ENCODE measurements around the gene ALDH3B2.
"Not testable (repeated sequence)": the region's sequence is repeated elsewhere in the genome, so short reads cannot be mapped to it uniquely, and the experiment has no call there.

The ALDH3B2 gene

DNA sequence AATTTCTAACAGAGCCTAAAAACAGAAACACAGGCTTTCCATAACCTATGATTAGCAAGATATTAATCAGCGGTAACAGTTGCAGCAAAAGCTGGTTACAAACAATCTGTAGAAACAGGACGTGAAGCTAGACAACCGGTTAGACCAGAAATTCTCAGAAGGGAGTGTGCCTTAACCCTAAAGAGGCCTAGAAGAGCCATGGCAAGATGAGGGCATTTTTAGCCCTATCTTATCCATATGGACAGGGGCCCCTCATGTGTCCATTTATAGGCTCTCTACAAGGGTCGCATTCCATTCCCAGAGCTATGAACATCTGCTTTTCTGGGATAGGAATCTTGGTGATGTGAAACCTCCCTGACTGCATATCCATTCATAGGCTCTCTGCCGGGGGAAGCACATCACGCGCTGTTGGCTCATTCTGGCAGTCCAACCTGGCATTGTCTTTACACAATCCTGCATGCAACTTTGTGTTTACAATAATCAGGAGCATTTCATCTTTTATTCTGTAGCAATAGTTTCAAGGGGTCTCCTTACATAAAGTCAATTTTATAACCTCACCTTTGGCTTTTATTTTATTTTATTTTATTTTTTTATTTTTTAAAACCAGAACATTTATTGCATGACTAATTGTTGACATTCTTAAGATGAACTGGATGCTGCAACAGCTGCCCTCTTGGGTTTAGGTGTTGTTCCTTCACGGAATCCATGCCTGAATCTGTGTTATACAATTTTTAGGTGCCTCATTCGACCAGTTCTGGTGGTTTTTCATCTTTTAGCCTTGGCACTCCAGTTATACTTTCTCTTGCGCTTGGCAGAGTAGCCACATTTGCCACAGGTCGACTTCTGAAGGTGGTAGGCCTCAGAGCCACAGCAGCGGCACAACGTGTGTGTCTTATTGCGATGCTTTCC lies 8.0 kb upstream of the ALDH3B2 start:
- not testable (repeated sequence) for DNase-seq

DNA sequence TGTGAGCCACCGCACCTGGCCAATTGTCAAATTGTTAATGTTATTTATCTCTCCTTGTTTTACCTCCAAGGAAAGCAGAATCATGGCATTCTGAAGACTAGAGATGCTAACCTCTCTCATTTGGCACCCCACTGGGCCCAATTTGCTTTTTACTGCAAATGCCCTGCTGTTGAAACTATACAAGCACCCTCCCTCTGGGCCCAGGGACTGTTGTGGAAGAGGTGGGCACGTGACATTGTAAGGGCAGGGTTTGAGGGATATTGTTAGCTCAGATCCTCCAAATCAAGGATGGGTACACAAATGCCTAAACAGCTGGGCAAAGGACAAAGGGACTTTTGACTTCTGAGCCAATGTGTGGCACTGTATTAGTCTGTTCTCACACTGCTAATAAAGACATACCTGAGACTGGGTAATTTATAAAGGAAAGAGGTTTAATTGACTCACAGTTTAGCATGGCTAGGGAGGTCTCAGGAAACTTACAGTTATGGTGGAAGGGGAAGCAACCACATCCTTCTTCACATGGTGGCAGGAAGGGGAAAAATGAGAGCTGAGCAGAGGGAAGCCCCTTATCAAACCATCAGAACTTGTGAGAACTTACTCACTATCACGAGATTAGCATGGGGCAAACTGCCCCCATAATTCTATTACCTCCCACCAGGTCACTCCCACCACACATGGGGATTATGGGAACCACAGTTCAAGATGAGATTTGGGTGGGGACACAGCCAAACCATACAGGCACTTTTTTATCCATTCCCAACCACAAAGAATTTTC lies 6.5 kb upstream of the ALDH3B2 start:
- no peak for DNase-seq

DNA sequence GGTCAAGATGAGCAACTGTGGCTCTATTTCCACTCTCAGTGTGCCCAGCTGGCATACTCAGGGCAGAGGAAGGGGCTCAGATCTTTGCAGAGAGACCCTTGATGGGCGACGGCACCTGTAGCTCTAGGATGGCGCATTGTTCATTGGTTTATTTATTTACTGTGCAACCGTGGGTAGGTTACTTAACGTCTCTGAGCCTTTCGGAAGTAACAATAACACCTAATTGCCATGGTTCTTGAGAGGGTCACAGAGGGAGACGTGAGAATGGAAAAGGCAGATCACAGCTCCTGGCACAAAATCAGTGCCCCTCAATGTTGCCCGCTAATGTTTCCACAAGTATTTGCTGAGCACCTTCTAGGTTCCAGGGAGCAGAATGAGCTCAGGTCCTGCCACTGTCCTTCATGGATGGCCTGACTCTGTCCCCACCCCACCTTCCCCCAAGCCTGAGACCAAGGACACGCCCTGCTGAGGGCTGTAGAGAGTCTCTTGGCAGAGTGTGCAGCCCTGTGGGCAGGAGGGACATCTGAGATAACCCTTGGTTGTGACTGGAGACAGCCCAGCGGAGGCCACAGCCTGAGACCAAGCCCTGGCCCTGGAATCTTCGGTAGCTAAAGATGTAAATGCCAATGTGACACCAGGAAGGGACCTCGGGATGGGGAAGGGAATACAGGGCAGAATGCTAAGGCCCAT lies 780 bp upstream of the ALDH3B2 start:
- DNase-seq: no peak

DNA sequence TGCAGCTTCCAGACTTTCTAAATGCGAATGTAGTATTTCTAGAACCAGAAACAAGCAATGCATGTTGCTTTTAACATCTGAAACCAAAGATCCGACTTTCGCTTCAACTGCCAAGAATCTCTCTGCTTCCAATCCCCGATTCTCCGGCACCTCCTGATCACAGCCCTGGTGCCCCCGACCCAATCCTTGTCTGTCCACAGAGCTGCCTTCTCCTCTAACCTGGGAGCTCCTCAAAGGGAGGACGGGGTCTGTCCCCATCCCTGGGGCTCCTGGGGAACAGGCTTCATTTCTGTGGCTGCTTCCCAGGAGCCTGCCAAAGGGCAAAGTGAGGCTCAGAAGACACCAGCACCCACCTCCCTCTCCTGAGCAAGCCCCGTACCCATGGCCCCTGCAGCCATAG lies 521 bp downstream of the ALDH3B2 start:
- DNase-seq: no peak

DNA sequence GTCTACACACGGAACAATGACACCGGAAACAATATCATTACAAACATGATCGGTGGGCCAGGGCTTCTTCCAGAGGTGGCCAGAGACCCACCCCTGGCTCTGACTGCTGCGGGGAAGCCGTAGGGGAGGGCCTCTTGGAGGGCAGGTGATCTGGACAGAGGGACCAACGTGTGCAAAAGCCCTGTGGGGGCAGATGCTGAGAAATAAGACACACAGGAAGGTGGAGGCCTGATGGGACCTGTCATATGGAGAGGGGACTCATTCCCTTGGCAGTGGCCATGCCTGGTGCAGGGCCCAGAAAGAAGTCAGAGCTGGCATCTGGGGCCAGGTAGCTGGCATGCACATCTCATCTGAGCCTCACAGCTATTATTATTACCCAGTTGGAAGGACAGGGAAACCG lies 1.1 kb downstream of the ALDH3B2 start:
- no peak for DNase-seq

DNA sequence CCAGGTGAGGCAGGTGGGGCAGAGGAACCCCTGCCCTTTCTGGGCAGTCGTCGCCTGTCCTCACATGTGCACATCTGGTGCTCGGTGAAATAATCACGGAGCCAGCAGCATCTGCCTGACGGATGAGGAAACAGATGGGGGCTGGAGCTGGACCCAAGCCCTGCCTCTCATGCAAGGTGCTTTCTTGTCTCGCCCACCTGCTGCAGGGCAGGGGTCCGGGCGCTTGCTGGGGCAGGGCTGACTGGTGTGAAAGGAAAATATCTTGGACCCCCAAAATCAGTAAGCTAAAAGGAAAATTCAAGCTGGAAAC lies 3.3 kb downstream of the ALDH3B2 start:
- no peak for DNase-seq

DNA sequence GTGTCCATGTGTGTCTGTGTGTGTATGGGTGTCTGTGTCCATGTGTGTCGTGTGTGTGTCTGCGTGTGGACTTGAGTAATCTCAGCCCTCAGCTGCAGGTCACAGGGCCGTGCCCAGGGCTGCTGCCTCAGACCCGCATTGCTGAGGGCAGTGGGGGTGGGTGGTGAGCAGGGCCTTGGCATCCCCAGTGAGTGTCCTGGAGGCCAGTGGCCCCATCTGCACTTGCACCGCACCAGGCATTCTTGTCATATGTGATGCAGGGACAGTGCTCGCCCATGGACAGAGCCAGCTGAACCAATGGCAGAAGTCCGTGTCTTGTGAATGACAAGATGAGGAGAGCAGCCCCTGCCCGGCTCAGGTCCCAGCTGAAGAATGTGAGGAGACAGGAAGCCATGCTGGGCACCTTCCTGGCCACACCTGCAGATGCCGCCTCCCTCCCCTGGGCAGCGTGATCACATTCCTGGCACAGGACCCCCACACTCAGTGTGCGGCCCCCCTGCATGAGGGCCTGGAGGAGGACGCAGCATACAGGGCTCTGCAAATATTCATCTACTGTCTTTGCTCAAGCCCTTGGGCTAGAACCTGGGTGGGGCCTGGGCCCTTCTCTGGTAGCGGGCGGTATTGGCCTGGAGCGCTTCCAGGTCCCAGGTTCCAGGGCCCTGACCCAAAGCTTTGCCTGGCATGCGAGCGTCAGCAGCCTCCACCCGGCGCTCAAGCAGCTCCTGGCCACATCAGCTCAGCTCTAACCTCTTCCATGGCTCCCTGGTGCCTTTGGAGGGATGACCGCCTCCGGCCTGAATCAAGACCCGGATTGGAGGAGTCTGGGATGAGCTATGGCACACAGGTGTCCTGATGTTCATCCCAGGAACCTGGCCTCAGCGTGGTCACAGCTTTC lies 3.9 kb downstream of the ALDH3B2 start:
- DNase-seq: no peak

DNA sequence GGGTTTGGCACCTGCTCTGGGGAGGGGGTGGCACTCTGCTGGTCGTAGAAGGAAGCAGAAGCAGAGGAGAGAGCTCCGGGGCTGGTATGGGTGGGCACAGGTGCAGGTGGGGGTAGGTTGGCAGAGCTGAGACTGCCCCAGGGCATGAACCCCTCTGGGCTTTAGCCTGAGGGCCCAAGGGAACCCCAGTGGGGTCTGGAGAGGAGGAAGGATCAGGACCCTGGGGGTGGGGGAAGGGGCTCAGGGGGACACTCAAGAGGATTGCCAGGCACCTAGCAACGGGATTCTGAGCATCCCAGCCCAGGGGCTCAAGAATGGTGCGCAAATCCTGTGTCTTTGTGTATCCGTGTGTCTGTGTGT lies 6.3 kb downstream of the ALDH3B2 start:
- no peak for DNase-seq

DNA sequence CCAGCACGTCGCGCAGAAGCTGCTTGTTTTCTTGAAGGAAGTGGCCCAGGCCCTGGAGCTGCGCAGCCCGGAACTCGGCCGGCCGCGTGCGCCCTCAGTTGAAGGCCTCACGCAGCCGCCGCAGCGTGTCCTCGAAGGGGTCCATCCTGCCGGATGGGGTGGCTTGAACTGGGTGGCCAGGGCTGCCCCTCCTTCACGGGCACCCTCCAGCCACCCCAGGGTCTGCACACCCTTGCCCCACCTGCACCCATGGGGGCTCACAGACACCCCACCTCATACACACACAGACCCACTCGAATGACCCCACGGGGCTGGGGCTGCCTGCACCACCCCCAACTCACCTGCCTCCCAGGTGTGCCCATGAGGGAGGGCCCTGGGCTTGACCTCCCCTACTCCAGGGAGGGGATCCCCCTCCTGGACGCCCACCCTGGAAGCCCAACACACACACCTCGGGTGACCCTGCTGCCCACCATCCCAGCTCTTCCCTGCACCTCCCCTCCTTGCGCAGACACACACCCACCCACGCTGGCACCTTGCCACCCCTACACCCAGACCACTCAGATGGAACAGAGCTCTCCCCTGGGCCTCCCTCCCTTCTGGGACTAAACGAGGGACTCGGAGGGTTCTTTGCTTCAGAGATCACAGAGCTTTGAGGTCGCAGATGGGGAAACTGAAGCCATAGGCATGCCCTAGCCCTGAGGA lies 6.8 kb downstream of the ALDH3B2 start:
- no peak for DNase-seq

DNA sequence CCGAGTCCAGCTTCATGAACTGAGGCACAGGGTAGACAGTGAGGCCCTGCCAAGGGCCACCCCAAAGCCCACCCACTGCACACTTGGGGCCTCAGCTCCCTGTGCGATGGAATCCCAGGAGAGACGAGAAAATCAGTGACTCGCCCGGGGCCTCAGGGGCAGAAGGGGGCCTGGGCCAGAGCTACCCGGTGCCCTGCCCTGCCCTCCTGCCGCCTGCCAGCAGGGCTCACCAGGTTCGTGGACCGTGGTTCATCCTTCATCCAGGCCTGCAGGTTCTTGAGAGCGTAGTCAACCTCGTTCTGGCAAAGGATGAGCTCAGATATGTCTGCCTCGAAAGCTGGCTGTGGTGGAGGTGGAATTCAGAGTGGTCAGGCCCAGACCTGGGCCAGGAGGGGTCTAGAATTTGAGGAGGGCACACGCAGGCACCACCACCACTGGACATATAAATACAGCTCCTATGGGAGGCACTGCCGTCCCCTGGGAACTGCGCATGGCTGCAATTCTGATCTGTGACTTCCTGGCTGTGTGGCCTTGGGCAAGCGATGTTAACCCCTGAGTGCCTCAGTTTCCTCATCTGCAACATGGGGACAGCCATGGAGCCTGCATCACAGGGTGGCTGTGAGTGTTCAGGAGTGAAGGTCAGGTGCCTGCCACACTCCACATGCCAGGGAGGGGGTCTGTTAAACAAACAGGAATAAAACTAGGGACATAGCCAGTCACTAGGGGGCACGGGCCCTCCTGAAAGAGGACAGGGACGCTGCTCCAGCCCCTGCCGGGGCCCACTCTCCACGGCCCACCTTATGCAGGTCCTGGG lies 7.5 kb downstream of the ALDH3B2 start:
- no peak for DNase-seq

DNA sequence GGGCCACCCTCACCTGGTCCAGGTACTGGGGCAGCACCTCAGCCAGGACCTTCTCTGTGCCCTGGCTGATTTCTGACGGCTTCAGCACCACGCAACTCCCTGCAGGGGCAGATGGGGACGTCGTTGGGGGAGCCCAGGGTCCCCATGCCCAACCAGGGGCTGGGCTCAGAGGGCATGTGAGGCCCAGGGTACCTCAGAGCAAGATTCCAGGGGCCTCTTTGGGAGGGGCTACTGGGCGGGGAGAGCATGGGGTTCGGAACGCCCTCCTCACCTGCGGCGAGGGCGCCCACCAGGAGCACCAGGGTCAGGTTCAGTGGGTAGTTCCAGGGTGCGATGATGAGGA lies 8.1 kb downstream of the ALDH3B2 start:
- DNase-seq: no peak

DNA sequence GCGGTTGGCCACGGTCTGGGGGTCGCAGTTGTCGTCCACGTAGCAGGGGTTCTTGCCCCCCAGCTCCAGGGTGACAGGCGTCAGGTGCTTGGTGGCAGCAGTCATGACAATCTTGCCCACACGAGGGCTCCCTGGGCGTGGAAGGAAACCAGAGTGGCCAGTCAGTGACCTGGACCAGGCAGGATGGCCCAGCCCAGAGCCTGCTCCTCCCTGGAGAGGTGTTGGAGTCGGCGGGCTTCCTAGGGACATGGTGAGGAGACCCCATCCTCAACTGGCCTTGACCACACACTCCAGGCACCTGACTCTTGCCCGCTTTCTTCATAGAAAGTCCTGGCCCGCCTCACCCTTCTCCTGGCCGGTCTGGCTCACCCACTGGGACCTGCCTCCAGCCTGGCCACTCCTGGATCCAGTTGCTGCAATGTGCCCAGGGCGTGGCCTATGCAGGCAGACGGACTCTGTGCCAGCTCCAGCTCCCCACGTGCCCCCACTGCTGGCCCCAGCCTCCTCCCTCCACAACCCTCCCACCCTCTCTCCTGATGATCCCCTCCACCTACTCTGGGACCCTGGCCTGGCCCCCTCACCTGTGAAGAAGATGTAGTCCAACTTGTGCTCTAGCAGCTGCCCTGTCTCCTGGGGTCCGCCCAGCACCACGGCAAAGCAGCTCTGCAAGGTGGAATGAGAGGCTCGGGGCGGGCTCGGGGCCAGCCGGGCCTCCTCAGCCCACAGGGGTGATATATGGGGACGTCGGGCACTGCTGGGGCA lies 8.7 kb downstream of the ALDH3B2 start:
- DNase-seq: no peak

DNA sequence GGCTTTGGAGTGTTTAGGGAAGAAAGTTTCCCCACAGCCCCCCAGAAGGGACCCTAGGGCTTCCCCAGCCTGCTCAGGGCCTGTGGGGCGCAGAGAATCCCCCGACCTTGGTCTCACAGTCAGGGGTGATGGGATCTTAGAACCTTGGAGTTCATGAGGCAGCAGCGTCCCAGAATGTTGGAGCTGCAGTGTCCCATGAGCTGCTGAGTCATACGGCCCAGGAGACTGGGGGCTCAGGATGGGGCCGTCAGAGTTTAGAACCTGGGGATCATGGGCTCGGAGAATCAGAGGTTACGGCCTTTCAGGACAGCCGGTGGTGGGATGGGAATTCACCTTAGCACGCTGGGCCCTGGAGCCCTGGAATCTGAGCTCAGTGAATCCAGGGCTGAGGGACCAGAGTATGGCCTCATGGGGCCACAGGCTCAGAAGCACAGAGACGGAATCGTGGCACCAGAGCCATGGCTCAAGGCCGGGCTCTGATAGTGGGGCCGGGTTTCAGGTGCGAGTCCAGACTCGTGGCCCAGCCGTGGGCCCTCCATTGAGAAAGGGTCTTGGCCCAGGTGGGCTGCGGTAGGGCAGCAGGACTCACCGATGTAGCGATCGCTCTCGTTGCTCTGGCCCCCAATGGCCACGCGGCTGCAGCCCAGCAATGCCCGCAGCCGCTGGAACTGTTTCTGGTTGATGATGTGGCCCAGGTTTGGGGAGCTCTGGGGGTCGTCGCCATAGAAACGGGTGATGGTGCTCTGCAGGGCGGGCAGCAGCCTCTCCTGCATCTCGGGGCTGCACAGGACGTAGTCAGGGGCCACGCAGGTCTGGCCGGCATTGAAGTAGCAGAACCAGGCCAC lies 9.5 kb downstream of the ALDH3B2 start:
- DNase-seq: no peak

DNA sequence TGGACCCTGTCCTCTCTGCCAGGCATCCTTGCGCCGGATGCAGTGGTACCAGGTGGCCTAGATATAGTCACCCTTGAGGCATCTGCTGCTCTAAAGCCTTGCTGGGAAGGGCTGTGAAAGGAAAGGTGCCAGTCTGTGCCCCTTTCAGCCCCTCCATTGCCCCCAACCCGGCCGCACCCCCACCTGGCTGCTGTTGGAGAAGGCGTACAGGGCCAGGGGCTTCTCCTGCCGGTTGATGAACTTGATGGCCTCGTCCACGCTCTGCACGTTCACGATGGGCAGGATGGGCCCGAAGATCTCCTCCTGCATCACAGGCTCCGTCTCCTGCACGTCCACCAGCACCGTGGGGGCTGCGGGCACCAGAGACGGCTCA lies 10.2 kb downstream of the ALDH3B2 start:
- DNase-seq: no peak

DNA sequence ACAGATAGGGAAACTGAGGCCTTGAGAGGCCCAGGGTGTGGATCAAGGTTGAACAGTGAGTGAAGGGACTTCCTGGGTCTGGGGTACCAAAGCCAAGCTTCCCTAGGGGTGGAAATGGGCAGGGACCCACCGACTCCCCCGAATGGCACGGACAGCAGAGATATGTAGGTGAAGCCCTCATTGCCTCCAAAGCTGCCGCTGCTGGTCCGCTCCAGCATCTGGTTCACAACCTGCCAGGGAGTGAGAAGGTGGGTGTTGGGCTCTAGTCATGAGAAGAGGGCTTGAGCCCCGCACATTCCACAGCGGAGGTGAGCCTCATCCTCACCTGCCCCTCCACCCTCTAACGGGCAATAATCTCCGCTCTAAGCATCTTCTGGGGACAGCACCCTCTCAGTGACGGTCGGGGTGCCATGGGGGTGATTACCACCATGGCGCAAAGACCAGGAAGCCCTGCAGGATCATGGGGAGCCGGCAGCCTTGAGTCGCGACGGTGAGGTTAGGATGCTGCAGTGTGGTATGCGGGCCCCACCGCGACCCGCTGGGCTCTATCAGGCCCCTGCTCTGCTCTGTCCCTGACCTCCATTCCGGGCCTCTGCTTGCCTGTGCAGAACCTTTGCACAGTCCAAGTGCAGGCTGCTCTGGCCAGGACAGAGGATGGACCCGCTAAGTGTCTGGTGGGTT lies 10.8 kb downstream of the ALDH3B2 start:
- DNase-seq: no peak

DNA sequence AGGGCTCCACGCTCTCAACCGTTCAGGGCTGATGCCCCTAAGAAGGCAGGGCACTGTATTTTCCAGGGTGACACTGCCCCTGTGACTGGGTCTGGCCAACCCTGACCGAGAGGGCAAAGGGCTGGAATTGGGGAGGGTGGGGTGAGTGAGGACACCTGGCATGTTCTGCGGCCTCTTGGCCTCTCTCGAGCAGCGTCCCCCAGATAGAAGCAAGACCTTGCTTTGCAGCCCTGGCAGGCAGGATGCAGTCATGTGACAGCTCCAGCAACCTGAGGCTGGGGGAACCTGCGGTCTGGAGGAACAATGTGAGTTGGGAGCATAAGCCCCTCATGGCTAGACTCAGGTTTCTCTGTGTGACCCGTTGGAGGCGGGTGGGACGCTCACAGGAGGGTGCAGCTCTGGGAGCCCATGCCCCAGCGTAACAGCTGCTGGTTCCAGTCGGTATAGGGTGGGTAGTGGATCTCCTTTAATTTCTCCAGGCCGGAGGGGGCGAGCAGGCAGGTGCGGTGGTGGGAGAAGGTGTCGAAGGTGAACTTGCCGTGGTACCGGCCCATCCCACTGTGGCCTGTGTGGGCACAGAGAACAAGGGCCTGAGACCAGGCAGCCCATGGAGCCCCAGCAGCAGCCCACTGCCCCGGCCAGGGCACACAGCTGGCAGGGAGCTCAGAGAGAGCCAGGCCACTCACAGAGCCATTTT lies 11.4 kb downstream of the ALDH3B2 start:
- no peak for DNase-seq

DNA sequence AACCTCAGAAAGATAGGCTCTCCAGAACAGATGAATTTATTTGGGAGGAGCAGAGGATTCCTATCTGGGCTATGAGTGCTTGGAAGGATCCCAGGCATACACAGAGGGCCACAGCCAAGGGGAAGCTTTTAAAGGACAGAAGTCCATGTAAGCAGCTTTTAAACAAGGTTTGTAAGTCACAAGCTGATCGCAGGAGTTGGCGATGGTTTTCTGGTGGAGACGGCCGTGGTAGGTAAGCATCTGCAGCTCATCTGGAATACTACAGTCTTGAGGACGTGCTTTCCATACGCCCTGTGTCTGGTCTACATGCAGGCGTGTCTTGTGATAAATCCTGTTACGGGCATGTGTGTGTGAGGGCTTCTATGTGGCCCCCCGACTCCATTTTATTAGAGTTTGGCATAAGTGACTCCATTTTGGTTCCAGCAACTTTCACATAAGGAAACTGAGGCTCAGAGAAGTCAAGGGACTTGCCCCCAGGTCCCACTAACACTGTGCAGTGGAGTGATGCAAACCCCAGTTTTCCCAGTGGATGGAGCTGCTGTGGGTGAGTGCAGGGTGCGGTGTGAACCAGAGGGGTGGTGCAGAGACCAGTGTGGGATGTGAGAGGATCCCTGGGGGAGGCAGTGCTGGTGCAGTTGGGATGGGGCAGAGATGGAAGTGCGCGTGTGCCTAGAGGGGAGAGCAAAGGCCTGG lies 12.1 kb downstream of the ALDH3B2 start:
- DNase-seq: no peak
